ENCODE data around the gene ZFAND6. TPM values are rescaled to one million over a fixed set of nuclear protein-coding genes. Genes with fewer than 3 reads are reported as not detected.

The ZFAND6 gene
- total RNA-seq, 4 donors from 2014 or later = 119 to 452 (median 172) TPM

DNA sequence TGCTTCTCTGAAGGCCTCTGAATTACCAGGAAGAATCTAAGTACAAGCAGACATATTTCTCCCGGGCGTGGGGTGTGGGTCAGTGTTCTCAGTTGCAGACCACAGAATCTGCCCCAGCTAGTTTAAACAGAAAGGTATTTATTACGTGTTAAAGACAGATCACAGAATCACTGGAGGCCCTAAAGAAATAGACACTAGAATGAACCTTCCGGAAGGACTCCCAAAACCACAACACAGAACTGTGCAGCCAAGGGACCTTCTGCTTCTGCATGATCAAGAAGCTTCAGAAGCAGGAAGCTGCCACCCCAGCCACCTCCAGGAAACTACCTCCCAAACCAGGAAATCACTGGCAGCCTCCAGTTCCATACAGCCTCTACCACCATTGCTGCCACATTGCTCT is 32.7 kb upstream of the ZFAND6 start:
- H3K4me1 ChIP-seq = no peaks in the 10 kb centered on the region
- TF ChIP-seq, protein P1, sequence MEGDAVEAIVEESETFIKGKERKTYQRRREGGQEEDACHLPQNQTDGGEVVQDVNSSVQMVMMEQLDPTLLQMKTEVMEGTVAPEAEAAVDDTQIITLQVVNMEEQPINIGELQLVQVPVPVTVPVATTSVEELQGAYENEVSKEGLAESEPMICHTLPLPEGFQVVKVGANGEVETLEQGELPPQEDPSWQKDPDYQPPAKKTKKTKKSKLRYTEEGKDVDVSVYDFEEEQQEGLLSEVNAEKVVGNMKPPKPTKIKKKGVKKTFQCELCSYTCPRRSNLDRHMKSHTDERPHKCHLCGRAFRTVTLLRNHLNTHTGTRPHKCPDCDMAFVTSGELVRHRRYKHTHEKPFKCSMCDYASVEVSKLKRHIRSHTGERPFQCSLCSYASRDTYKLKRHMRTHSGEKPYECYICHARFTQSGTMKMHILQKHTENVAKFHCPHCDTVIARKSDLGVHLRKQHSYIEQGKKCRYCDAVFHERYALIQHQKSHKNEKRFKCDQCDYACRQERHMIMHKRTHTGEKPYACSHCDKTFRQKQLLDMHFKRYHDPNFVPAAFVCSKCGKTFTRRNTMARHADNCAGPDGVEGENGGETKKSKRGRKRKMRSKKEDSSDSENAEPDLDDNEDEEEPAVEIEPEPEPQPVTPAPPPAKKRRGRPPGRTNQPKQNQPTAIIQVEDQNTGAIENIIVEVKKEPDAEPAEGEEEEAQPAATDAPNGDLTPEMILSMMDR (IDR thresholded peaks at IDR 0.05) = no peak
- no peak for TF ChIP-seq POLR2A (IDR thresholded peaks at IDR 0.05)
- H3K9me3 ChIP-seq = no peaks in the 10 kb centered on the region
- no peak overlapping the region for H3K27ac ChIP-seq
- no peak for DNase-seq
- intact Hi-C loops (cut with DNase I; ENCODE audit: low total_unique reads) = no loop called here
- H3K27me3 ChIP-seq = no peaks in the 10 kb centered on the region
- no peaks in the 10 kb centered on the region for H3K36me3 ChIP-seq
- no peak overlapping the region for H3K4me3 ChIP-seq

DNA sequence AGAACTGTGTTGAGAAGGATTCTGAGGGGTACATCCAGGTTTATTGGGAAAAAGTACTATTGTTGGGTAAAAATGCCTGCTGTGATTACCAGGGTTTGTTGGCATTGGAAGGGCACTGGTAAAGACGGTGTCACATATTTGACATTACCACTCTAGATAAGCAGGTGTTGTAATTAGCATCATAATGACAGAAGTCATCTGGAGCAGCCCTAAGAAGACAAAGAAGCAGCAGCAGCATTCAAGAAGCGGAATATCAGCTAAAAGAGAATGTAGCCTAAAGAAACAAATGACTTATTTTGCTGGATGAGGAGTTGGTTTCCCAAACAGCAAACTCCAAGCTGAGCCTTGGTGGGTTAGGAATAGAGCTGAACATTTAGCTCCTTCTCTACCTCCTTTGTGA is 30.5 kb upstream of the ZFAND6 start:
- Histone ChIP-seq H3K27ac (no peak overlapping the region), H3K9me3 (no peaks in the 10 kb centered on the region), H3K36me3 (no peaks in the 10 kb centered on the region), H3K27me3 (no peaks in the 10 kb centered on the region), H3K4me3 (no peak overlapping the region), H3K4me1 (no peaks in the 10 kb centered on the region)
- DNase-seq = no peak
- TF ChIP-seq, protein P1 (IDR thresholded peaks at IDR 0.05) = no peak
- intact Hi-C loops (cut with DNase I; ENCODE audit: low total_unique reads) = no loop called here

DNA sequence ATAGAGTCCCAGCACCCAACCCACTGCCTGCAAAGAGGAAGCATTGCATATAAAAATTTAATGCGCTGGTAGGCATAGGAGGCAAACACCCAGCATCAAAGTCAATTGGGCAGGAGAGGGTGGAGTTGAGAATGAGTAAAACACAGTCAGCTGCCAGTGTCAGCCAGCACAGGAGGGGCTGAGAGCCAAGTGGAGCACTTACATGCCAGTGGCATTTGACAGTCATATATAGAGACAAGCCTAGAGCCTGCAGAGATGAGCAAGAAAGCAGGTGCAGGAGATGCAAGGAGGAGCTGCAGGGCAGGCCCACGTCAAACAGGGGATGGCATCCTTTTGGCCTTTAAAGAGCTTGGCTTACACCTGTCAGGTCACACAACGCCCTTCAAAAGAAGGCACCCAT is 27.6 kb upstream of the ZFAND6 start:
- H3K27me3 ChIP-seq = no peaks in the 10 kb centered on the region
- TF ChIP-seq POLR2A (IDR thresholded peaks at IDR 0.05) = no peak
- TF ChIP-seq, protein P1 (IDR thresholded peaks at IDR 0.05) = no peak
- no peaks in the 10 kb centered on the region for H3K36me3 ChIP-seq
- H3K9me3 ChIP-seq = no peaks in the 10 kb centered on the region
- no peak for DNase-seq
- no peak overlapping the region for H3K4me3 ChIP-seq
- no peaks in the 10 kb centered on the region for H3K4me1 ChIP-seq
- H3K27ac ChIP-seq = no peak overlapping the region
- intact Hi-C loops (cut with DNase I; ENCODE audit: low total_unique reads) = no loop called here

DNA sequence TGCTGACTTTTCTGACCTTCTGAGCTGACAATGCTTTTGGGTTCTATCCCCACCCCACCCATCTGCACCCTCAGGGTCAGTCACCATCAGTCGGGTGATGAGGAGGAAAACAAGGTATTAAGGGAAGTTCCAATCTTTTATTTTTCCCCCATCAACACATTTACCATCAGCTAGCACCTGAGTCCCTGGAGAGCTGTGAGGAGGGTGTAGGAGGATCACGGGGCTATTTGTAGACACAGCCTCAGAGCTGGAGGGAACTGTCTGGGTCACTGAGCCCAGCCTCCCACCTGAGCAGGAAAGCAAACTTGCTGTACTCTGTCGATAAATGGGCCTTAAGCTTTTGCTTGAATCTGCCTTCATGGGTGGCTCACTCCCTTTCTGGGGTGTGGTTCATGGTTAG is 24.8 kb upstream of the ZFAND6 start:
- no peak for TF ChIP-seq POLR2A (IDR thresholded peaks at IDR 0.05)
- TF ChIP-seq, protein P1 (IDR thresholded peaks at IDR 0.05) = no peak
- no peak for DNase-seq
- intact Hi-C loops (cut with DNase I; ENCODE audit: low total_unique reads) = no loop called here
- Histone ChIP-seq H3K4me1 (no peaks in the 10 kb centered on the region), H3K27me3 (no peaks in the 10 kb centered on the region), H3K9me3 (no peaks in the 10 kb centered on the region), H3K4me3 (no peak overlapping the region), H3K27ac (no peak overlapping the region), H3K36me3 (no peaks in the 10 kb centered on the region)

DNA sequence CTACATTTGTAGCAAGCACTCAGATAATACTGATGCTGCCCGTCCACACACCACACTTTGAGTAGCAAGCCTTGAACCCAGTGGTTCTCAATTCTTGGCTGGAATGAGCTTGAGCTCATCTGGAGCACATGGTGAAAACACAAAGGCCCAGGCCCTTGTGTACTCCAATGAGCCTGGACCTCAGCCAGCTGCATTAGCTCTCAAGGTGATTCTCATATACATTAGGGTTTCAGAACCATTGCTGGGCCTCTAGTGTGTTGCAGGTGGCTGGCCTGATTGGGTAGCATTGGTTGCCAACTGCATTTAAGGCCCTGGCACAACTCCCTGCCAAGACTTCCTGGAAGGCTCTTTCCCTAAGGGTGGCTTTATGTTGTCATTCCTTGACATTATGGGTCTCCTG is 23.4 kb upstream of the ZFAND6 start:
- no peak overlapping the region for H3K4me3 ChIP-seq
- no peak overlapping the region for H3K27ac ChIP-seq
- H3K4me1 ChIP-seq = no peaks in the 10 kb centered on the region
- TF ChIP-seq, protein P1 (IDR thresholded peaks at IDR 0.05) = no peak
- no peak for TF ChIP-seq POLR2A (IDR thresholded peaks at IDR 0.05)
- no peaks in the 10 kb centered on the region for H3K9me3 ChIP-seq
- intact Hi-C loops (cut with DNase I; ENCODE audit: low total_unique reads) = no loop called here
- no peaks in the 10 kb centered on the region for H3K36me3 ChIP-seq
- no peaks in the 10 kb centered on the region for H3K27me3 ChIP-seq
- DNase-seq = no peak
